Measurements from ENCODE around the gene BNC2.

The BNC2 gene

GRCh38 chr9:16386827-16387077, 483.7 kb downstream of the BNC2 start:
- Histone ChIP-seq H3K36me3 (ENCODE audit: control insufficient read depth, low read depth, low read length) (no peaks in the 10 kb centered on the region), H3K9me3 (ENCODE audit: control insufficient read depth, low read depth, low read length) (no peaks in the 10 kb centered on the region), H3K27ac (ENCODE audit: low read length) (no peak overlapping the region), H3K27me3 (ENCODE audit: control insufficient read depth, insufficient read depth, low read length) (no peaks in the 10 kb centered on the region), H3K9ac (ENCODE audit: low read length) (no peak overlapping the region), H3K4me1 (ENCODE audit: control insufficient read depth, low read depth, low read length) (no peaks in the 10 kb centered on the region), H3K4me3 (ENCODE audit: low read length) (no peak overlapping the region)

DNA sequence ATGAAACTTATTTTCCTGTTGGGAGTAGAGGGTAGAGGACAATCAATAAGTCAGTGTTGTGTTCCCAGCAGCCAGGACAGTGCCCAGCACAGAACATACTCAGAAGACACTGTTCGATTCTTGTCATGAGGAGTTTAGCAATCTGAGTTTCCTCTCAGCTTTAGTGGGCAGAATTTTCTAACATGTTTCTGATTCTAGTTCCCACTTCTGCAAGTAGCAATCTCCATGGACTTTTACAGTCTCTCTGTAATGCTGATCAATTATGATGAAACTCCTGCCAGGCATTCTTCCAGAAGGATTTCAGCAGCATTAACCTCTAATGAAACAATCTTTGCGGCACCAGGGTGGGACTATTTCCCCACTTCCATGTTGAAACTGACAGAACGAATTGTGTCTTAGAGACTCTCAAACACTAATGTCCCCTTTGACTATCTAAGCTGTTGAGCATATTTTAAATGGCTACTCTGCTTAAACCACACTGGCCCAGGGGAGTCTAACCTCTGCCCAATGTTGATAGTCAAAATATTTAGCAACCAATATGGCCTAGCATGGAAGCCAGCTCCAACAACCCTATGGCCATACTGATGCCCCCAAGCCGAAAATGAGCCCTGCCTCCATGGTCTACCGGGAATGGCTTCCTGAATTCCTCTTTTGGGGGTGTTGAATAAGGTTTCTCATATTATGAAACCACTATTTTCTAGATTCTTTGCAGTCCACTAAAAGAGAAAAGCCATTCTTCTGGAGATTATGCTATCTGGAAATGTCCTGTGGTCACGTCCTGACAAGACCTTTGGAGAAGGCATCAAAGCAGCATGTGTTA, 484.3 kb downstream of the BNC2 start:
- Histone ChIP-seq H3K27me3 (ENCODE audit: control insufficient read depth, insufficient read depth, low read length) (no peaks in the 10 kb centered on the region), H3K9me3 (ENCODE audit: control insufficient read depth, low read depth, low read length) (no peaks in the 10 kb centered on the region), H3K4me1 (ENCODE audit: control insufficient read depth, low read depth, low read length) (no peaks in the 10 kb centered on the region), H3K4me3 (ENCODE audit: low read length) (no peak overlapping the region), H3K36me3 (ENCODE audit: control insufficient read depth, low read depth, low read length) (no peaks in the 10 kb centered on the region), H3K27ac (ENCODE audit: low read length) (no peak overlapping the region), H3K9ac (ENCODE audit: low read length) (no peak overlapping the region)

DNA sequence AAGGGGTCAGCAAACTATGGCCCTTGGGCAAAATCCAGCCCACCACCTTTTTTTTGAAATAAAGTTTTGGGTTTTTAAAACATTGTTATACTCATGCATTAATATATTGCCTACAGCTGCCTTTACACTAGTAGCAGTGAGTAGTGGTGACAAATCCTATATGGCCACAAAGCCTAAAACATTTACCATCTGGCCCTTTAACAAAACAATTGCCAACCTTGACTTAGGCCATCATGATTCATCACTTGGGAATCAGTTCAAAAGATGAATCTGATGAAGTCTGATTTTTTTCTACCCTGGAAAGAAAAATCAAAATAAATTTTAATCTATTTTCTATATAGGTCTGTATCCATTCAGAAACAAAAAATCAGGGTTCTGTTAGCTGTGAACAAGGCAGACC, 484.9 kb downstream of the BNC2 start:
- Histone ChIP-seq H3K9me3 (ENCODE audit: control insufficient read depth, low read depth, low read length) (no peaks in the 10 kb centered on the region), H3K36me3 (ENCODE audit: control insufficient read depth, low read depth, low read length) (no peaks in the 10 kb centered on the region), H3K9ac (ENCODE audit: low read length) (no peak overlapping the region), H3K4me1 (ENCODE audit: control insufficient read depth, low read depth, low read length) (no peaks in the 10 kb centered on the region), H3K27ac (ENCODE audit: low read length) (no peak overlapping the region), H3K27me3 (ENCODE audit: control insufficient read depth, insufficient read depth, low read length) (no peaks in the 10 kb centered on the region), H3K4me3 (ENCODE audit: low read length) (no peak overlapping the region)

DNA sequence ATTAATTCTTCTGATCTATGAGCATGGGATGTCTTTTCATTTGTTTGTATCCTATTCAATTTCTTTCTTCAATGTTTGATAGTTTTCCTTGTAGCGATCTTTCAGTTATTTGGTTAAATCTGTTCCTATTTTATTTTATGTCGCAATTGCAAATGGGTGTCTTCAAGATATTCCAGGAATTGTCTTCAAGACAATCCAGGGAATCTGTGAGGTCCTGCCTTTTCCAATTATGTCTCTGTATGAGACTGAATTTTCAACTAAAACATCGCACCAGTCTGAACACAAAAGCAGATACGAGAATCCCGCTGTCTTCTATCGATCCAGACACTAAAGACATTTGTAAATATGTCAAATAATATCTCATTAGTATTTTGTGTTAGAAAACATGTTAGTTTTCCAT, 485.5 kb downstream of the BNC2 start:
- Histone ChIP-seq H3K9ac (ENCODE audit: low read length) (no peak overlapping the region), H3K9me3 (ENCODE audit: control insufficient read depth, low read depth, low read length) (no peaks in the 10 kb centered on the region), H3K4me3 (ENCODE audit: low read length) (no peak overlapping the region), H3K27me3 (ENCODE audit: control insufficient read depth, insufficient read depth, low read length) (no peaks in the 10 kb centered on the region), H3K36me3 (ENCODE audit: control insufficient read depth, low read depth, low read length) (no peaks in the 10 kb centered on the region), H3K27ac (ENCODE audit: low read length) (no peak overlapping the region), H3K4me1 (ENCODE audit: control insufficient read depth, low read depth, low read length) (no peaks in the 10 kb centered on the region)

- Histone ChIP-seq H3K9me3 (ENCODE audit: control insufficient read depth, low read depth, low read length) (no peaks in the 10 kb centered on the region), H3K9ac (ENCODE audit: low read length) (no peak overlapping the region), H3K36me3 (ENCODE audit: control insufficient read depth, low read depth, low read length) (no peaks in the 10 kb centered on the region), H3K27ac (ENCODE audit: low read length) (no peak overlapping the region), H3K4me1 (ENCODE audit: control insufficient read depth, low read depth, low read length) (no peaks in the 10 kb centered on the region), H3K27me3 (ENCODE audit: control insufficient read depth, insufficient read depth, low read length) (no peaks in the 10 kb centered on the region), H3K4me3 (ENCODE audit: low read length) (no peak overlapping the region)
Observed at GRCh38 chr9:16377311-16377710, 493.2 kb downstream of the BNC2 start.

- Histone ChIP-seq H3K9ac (ENCODE audit: low read length) (no peak overlapping the region), H3K4me3 (ENCODE audit: low read length) (no peak overlapping the region), H3K27ac (ENCODE audit: low read length) (no peak overlapping the region), H3K9me3 (ENCODE audit: control insufficient read depth, low read depth, low read length) (no peaks in the 10 kb centered on the region), H3K4me1 (ENCODE audit: control insufficient read depth, low read depth, low read length) (no peaks in the 10 kb centered on the region), H3K27me3 (ENCODE audit: control insufficient read depth, insufficient read depth, low read length) (no peaks in the 10 kb centered on the region), H3K36me3 (ENCODE audit: control insufficient read depth, low read depth, low read length) (no peaks in the 10 kb centered on the region)
Observed at GRCh38 chr9:16371306-16371705, 499.2 kb downstream of the BNC2 start.

DNA sequence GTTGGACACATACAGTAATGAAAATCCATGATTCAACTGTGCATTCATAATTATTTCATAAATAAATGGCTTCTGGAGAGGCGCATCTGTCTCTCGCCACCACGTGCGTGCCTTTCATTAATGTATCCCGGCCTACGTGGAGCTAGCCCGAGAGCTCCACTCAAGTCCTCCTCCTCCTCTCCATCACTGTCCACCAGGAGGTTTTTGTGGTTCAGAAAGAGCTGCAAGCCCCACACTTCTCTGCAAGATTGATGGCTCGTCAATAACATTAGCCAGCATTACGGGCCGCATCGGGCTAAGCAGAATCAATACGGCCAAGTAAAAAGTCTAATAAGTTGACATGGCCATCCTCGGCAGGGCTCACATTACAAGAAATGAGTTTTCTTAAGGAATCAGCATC, 499.8 kb downstream of the BNC2 start:
- Histone ChIP-seq H3K27me3 (ENCODE audit: control insufficient read depth, insufficient read depth, low read length) (no peaks in the 10 kb centered on the region), H3K9me3 (ENCODE audit: control insufficient read depth, low read depth, low read length) (no peaks in the 10 kb centered on the region), H3K27ac (ENCODE audit: low read length) (no peak overlapping the region), H3K9ac (ENCODE audit: low read length) (no peak overlapping the region), H3K4me1 (ENCODE audit: control insufficient read depth, low read depth, low read length) (no peaks in the 10 kb centered on the region), H3K4me3 (ENCODE audit: low read length) (no peak overlapping the region), H3K36me3 (ENCODE audit: control insufficient read depth, low read depth, low read length) (no peaks in the 10 kb centered on the region)

DNA sequence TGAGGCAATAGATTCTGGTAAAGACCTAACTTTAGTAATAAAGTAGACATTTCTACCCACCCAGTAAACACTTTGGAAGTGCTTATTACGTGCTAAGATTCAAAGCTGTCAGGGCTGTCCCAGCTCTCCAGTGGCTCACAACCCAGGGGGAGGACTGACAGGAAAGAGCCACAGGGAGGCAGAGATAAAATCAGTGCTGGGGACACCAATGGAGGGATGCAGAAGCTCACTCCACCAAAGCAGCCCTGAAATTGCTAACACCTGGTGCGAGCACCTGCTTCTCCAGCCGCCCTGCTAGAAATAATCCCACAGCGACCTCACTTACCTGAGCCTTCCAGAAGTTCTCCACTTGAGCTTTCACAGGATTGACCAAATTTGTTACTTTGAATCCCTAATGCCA, 501.0 kb downstream of the BNC2 start:
- Histone ChIP-seq H3K27ac (ENCODE audit: low read length) (no peak overlapping the region), H3K36me3 (ENCODE audit: control insufficient read depth, low read depth, low read length) (no peaks in the 10 kb centered on the region), H3K9ac (ENCODE audit: low read length) (no peak overlapping the region), H3K4me3 (ENCODE audit: low read length) (no peak overlapping the region), H3K27me3 (ENCODE audit: control insufficient read depth, insufficient read depth, low read length) (no peaks in the 10 kb centered on the region), H3K9me3 (ENCODE audit: control insufficient read depth, low read depth, low read length) (no peaks in the 10 kb centered on the region), H3K4me1 (ENCODE audit: control insufficient read depth, low read depth, low read length) (no peaks in the 10 kb centered on the region)

DNA sequence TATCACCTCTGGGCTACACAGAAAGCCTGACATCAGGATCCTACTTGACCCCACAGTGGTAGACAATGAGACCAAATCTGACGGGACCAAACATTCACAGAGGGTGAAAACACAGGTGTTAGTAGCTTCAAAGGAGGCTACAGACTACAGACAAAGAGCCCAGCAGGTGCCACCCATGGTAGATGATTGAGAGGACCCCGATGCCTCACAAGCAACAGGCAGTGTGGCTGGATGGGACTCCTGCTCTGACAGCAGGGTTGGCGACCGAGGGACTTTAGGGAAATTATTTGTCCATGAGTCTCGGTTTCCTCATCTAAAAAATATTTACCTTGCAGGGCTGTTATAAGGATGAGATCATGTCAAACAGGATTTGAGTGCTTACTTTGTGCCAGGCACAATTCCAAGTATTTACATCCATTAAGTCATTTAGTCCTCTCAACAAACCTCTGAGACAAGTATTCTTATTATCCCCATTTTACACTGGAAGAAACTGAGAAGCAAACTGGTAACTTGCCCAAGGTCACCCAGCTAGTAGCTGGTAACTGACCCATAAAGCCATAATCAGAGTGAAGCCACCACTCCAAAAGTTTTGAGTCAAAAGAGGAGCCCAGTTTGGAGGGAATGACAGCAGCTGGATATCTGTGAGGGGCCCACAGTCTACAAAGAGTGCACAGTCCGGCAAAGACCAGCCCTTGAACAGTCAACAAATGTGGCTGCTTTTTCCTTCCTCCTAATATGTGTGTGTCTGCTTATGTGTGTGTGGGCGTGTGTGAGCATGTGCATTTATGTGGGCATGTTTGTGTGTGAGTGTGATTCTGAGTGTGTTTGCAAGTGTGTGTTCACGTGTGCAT, 502.0 kb downstream of the BNC2 start:
- H3K27me3 ChIP-seq (ENCODE audit: control insufficient read depth, insufficient read depth, low read length): no peaks in the 10 kb centered on the region
- no peak overlapping the region for H3K27ac ChIP-seq (ENCODE audit: low read length)
- H3K9ac ChIP-seq (ENCODE audit: low read length): no peak overlapping the region
- H3K9me3 ChIP-seq (ENCODE audit: control insufficient read depth, low read depth, low read length): no peaks in the 10 kb centered on the region
- no peaks in the 10 kb centered on the region for H3K36me3 ChIP-seq (ENCODE audit: control insufficient read depth, low read depth, low read length)
- H3K4me3 ChIP-seq (ENCODE audit: low read length): no peak overlapping the region
- no peaks in the 10 kb centered on the region for H3K4me1 ChIP-seq (ENCODE audit: control insufficient read depth, low read depth, low read length)

DNA sequence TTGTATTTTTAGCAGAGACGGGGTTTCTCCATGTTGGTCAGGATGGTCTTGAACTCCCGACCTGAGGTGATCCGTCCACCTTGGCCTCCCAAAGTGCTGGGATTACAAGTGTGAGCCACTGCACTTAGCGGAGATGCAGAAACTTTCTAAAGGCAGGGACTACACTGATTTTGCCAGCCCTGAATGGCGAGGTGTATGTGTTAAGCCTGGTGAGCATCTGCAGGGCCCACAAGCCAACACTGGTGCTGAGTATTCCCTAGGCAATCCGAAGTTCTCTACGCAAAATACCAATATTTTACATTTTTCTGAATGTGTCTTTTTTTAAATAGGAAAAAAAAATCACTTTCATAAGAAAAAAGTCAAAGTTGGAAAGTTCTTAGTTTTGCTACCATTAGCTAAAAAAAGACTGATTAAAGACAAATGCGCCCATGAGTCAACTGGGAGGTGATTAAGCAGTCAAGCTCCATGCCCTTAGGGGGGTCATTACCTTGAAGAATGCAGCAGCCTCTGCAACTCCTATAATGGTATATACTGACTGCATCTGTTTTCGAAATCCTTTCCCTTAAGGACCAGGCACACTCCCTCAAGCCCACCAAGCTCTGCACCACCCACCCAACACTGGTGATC, 502.8 kb downstream of the BNC2 start:
- H3K27ac ChIP-seq (ENCODE audit: low read length): no peak overlapping the region
- no peaks in the 10 kb centered on the region for H3K36me3 ChIP-seq (ENCODE audit: control insufficient read depth, low read depth, low read length)
- peaks cover under 1% of the 10 kb centered on the region for H3K4me1 ChIP-seq (ENCODE audit: control insufficient read depth, low read depth, low read length)
- H3K4me3 ChIP-seq (ENCODE audit: low read length): no peak overlapping the region
- H3K27me3 ChIP-seq (ENCODE audit: control insufficient read depth, insufficient read depth, low read length): no peaks in the 10 kb centered on the region
- H3K9ac ChIP-seq (ENCODE audit: low read length): no peak overlapping the region
- H3K9me3 ChIP-seq (ENCODE audit: control insufficient read depth, low read depth, low read length): no peaks in the 10 kb centered on the region

GRCh38 chr9:16364347-16364746, 506.1 kb downstream of the BNC2 start:
- Histone ChIP-seq H3K36me3 (ENCODE audit: control insufficient read depth, low read depth, low read length) (no peaks in the 10 kb centered on the region), H3K4me1 (ENCODE audit: control insufficient read depth, low read depth, low read length) (peaks cover 3% of the 10 kb centered on the region), H3K4me3 (ENCODE audit: low read length) (no peak overlapping the region), H3K27me3 (ENCODE audit: control insufficient read depth, insufficient read depth, low read length) (no peaks in the 10 kb centered on the region), H3K9me3 (ENCODE audit: control insufficient read depth, low read depth, low read length) (no peaks in the 10 kb centered on the region), H3K9ac (ENCODE audit: low read length) (no peak overlapping the region), H3K27ac (ENCODE audit: low read length) (no peak overlapping the region)
